Activated CD8-positive, alpha-beta memory T cell treated with anti-CD3 and anti-CD28 coated beads for 24 hours (primary cell): ENCODE results near the gene MYOM1.

ENCODE experiments used
- DNase-seq: peaks from one replicate; pipeline ENCODE4 v3.0.0-alpha.2; 2020

MYOM1 gene

DNA sequence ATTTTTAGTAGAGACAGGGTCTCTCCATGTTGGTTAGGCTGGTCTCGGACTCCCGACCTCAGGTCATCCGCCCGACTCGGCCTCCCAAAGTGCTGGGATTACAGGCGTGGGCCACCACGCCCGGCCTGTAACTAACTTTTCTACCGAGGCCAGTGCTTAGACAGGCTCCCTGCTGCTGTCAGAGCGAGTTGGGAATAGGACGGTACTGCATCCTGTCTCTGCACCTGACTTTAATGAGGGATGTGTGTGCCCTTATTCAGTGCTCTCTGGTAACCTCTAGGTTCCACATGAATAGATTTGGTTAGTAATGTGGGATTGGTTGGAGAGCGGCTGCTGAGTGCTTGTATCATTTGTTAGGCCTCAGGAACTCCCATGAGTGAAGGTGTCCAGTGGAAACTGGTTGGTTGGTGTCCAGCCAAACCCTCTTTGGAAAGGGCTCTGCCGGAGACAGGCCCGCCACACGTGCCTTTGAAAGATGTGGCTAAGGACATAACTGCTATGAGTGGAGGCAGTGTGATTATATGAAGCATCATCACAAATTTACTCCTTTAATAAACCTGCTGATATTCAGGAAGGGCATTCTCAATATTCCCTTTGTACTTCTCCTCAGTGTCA lies 36.6 kb downstream of the MYOM1 start:
- no peak for DNase-seq

DNA sequence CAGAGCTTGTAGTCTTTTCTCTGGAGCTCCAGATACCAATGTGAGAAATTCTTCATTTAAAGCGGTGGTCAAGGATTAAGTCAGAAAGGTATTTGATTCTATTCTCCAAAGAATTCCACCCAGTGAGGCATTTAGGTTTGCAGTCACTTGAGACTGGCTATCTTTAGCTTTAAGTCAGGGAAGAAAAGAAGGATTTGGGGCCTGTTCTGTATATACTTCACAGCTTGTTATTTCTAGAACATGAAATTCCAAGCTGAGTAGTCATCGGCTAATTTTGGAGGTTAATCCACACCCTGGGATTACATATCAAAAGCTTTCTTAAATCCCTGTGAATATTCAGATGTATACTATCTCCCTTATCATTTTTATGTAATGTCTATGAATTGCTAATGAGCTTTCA lies 39.4 kb downstream of the MYOM1 start:
- no peak for DNase-seq

DNA sequence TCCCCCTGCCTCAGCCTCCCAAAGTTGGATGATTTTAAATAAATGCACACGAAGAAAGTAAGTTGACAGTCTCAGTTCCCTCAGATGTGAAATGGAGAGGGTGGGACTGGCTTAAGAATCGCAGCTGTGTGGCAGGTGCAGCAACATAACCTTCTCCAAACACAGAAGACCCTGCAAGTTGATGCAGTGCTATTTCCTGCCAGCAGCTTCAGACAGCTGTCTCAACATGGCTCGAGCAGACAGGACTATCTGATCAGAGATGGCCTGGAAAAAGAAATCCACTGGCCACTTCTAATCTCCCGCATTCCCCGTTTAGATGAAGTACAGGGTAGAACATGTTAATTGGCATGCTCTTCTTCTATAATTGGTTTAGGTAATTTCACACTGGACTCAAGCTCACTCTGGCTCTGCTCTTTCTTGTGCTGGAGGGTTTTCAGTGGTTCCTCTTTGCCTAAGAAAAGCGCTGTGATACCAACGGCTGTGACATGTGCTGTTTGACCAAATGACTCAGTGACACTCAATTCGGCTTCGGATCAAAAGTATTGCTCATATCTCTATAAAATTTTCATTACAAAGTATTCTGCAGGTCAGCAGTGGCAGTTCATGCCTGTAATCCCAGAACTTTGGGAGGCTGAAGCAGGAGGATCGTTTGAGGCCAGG lies 40.2 kb downstream of the MYOM1 start:
- no peak for DNase-seq

DNA sequence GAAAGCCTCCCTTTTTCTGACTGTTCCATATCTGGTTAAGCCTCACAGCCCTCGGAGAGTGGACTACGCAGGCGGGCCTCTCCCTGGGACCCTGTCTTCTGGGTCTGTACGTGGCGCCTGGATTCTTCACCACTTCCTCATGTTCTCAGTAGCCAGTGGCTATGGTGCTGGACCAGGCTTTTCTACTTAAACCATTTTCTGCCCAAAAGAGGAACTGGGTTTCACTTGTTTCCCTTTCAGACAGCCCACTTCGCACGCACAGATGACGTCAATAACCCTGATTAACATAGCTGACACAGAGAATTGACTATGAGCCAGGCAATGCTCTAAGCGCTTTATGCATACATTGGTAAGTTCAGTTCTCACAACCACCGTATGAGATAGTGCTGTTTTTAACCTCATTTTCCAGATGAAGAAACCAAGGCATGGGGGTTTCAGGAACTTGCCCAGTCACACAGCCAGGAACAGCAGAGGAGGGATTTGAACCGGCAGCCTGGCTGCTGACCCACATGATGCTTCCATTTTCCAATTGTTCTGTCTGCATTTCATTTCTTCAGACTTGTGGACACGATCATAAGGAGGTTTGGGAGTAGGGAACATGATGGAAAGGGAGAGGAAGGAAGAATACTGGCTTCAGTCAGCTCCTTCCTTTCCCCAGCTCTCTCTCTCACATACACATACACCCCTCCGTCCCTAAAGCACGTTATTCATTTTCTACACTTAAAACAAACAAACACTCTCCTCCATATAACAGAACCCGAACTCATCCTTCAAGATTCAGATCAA lies 41.7 kb downstream of the MYOM1 start:
- DNase-seq: no peak

DNA sequence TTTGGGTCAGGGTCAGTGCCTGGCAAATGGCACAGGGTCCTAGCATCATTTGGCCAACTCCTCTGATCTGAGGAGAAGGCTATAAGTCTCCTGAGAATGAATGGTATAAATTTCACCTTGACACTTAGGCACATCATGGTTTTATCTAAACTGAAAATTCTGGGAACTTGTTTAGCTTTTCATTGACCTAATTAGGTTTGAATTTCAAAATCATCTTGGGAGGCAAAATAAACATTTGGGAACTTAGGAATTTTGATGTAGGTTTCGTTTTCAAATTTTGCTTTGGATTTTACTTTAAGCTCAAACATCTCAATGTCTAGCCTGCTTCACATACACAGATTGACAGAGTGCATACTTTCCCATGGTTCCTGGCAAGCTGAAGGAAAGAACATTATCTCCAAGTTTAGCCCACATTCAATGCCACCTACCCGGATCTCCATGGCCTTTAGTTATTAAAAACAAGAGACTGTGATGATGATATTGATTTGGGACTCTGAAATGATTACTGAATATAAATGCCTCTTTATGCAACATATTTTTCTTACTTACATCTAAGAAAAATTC lies 44.5 kb downstream of the MYOM1 start:
- DNase-seq: no peak

DNA sequence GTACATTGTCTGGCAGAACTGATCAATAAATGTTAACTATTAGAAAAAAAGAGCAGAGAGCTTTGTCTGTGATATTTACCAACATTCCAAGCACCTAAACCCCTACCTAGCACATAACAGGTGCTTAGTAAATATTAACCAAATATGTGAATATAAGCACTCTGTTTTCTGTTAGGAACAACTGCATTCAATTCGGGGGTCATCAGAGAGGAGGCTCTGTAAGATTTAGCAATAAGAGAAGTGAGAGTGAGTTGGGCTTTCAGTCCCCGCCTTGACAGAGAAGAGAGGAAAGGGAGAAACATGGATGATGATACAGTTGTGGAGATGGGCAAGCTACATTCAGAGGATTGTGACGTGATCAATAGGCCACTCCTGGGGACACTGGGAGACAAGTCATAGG lies 47.7 kb downstream of the MYOM1 start:
- DNase-seq: no peak

DNA sequence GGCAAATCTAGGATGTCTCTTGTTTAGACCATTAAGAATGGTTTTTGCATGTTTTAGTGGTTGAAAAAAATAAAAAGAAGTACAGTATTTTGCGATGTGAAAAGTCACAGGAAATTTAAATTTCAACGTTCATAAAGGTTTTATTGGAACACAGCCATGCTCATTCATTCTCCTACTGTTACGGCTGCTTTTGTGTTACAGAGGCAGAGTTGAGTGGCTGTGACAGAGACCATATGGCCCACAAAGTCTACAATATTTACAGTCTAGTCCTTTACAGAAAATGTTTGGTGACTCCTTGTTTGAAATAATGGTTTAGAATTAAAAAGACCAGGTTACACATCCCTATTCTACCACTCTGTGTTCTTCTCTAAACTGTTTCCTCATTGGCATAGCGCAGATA lies 48.1 kb downstream of the MYOM1 start:
- DNase-seq: no peak

DNA sequence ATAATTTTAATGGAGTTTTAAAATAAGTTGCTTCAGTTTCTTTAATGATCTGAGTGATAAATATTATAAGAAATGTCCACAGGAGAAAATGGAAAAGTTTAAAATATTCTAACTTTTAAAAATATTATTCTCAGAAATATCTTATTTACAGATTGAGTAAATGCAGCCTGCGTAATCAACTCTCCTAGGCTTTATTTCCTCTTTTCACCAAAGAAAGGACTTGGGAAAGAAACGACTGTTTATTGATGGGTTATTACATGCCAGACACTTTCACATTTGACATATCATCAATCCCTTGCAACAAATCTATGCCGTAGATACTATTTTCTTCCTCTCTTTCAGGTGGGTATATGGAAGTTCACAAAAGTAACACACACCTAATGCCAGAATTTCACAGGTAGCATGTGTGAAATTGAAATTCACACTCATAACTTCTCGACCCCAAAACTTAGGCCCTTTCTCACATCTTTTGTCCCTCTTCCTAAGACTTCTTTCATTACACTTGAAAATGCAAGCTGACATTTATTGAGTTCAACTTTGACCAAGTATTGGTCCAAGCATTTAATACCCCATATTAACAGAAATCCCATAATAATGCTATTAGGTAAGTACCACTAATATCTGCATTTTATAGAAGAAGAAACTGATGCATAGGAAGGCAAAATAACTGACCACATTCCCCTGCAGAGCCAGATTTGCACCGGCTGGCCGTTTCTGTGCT lies 49.2 kb downstream of the MYOM1 start:
- no peak for DNase-seq

DNA sequence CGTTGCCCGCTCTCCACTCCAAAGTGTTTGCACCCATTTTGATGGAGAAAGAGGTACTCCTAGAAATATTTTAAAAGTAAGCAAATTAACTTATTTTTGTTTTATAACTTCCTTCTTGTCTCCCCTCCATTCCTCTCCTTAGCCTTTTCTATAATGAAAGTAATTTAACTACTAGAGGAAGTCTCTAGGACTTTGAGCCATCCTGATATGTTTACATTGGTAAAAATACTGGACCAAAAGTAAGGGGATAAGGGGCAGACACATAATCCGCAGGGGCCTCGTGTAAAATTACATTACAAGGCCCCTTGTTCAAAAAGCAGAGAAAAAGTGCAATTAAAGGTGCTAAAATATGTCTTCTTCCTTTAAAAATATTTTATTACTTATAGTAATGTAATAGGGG lies 55.4 kb downstream of the MYOM1 start:
- DNase-seq: no peak

DNA sequence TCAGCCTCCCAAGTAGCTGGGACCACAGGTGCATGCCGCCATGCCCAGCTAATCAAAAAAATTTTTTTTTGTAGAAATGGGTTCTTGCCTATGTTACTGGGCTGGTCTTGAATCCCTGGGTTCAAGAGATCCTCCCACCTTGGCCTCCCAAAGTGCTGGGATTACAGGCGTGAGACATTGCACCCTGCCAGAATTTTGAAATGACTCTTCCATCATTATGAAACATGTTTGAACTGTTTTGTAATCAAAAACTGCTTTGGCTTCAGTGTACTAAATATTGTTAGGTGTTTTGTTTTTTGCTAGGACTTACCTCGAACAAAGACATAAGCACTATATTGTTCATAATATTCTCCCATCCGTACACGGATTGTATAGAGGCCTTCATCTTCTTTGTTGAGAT lies 55.8 kb downstream of the MYOM1 start:
- DNase-seq: no peak

DNA sequence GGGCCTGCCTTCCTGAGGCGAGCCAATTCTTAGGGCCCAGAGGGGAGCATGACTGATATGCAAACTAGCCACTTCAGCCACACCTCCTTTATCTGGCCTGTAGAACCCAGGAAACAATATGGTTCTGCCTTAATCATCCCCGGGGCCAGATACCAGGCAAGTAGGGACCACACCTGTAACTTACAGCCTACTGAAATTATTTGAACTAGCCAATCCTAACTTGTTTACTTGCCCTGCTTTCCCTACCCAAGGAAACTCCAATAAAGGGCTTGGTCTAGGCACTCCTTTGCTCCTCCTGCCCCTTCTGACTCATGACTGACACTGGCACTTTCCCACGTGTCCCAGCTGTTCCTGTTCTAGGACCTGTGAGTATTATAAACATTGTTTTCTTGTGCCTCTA lies 57.6 kb downstream of the MYOM1 start:
- no peak for DNase-seq

DNA sequence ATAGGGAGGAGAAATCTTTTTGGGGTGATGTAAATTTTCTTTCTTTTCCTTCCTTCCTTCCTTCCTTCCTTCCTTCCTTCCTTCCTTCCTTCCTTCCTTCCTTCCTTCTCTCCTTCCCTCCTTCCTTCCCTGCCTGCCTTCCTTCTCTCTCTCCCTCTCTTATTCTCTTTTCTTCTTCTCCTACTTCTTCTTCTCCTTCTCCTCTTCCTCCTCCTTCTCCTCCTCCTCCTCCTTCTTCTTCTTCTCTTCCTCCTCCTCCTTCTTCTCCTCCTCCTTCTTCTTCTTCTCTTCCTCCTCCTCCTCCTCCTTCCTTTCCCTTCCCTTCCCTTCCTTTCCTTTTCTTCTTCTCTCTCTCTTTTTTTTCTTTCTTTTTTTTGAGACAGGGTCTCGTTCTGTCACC lies 59.9 kb downstream of the MYOM1 start:
- DNase-seq: no peak

DNA sequence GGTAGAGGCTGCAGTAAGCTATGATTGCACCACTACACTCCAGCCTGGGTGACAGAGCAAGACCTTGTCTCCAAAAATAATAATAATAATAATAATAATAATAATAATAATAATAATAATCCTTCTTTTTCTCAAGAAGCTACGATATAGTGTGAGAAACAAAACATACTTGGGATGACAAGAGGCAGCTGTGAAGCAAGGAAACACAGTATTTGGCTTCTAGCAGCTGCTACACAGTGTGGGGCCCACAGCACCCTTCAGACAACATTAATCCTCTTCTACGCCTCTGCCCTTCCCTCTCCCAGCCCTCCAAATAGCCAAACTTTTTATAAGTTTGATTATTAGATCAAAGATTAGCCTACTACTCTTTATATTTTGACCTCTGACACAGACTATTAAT lies 62.2 kb downstream of the MYOM1 start:
- no peak for DNase-seq

DNA sequence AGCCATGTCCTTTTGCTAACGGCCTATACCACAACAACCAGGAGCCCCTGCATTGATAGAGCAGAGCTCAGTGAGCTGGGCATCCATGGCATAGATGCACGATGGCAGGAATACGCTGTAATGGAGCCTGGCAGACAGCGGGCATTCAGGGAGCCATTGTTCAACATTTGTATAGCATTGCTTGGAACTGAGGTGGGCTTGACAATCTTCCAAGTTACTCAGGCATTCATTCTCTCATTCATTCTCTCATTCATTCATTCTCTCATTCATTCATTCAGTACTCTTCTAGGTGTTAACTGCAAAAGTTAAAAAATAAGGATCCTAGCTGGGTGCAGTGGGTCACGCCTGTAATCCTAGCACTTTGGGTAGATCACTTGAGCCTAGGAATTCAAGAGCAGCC lies 62.7 kb downstream of the MYOM1 start:
- no peak for DNase-seq

DNA sequence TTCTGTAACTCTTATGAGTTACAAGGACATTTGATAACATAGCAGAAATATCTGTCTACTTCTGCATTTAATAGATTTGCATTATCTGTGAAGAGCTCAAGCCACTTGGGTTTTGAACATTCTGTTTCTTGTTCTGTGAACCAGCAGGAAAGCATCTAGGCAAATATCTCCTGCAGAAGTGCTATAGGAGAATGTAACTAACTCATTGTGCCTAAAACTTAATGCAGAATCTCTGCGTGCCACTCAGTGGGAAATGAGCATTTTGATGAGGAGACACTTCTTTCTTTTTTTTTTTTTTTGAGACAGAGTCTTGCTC lies 63.5 kb downstream of the MYOM1 start:
- DNase-seq: no peak

DNA sequence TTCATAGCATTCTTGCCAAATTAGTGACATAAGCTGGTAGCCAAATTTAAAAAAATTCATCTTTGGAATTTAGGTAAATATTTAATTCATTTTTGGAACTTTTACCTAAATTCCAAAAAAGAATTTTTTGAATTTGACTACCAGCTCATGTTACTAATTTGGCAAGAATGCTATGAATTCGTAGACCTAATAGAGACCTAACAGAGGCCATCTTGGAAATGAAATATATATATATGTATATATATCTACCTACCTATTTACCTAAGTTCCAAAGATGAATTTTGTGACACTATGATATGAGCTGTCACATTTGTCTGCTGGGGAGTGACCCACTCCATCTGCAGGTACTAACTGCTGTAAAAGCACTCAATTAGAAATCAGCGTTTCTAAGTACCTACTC lies 65.6 kb downstream of the MYOM1 start:
- DNase-seq: no peak

DNA sequence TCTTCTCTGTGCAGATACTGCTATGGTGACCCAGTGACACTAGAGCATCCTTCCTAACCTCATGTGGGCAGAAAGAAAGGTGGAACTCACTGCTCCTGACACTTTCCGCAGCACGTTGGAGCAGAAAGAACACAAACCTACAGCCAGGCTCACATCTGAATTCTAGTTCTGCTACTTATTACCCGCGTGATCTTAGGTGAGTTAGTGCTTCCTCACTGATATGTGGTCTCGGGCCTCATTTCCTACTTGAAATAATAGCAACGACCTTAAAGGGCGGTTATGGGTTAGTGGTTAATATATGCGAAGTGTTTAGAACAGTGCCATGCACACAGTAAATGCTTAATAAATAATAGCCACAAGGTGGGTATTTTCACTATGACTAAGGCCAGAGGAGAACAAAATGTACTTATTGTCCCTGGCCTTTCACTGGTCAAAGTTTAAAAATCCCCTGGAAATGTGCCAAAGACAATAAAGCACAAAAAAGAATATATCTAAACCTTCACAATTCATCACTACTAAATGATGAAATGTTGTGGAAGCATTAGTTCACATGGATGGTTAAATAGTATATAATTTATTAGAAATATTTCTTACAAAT lies 66.6 kb downstream of the MYOM1 start:
- DNase-seq: no peak

DNA sequence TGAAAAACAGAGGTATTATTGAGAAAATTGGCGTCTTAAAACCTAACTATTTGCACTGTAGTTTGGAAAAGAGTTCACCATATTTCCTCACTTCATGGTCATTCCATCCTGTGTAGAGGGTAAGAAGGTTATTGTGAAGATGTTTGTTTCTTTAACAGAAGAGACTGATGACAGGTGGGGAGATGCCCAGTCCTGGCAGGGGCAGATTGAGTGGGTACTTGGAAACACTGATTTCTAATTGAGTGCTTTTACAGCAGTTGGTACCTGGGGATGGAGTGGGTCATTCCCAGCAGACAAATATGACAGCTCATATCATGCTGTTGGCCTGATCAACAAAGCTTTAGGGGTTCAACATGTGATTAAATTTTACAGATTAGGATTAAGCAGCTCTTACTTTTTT lies 67.5 kb downstream of the MYOM1 start:
- no peak for DNase-seq

DNA sequence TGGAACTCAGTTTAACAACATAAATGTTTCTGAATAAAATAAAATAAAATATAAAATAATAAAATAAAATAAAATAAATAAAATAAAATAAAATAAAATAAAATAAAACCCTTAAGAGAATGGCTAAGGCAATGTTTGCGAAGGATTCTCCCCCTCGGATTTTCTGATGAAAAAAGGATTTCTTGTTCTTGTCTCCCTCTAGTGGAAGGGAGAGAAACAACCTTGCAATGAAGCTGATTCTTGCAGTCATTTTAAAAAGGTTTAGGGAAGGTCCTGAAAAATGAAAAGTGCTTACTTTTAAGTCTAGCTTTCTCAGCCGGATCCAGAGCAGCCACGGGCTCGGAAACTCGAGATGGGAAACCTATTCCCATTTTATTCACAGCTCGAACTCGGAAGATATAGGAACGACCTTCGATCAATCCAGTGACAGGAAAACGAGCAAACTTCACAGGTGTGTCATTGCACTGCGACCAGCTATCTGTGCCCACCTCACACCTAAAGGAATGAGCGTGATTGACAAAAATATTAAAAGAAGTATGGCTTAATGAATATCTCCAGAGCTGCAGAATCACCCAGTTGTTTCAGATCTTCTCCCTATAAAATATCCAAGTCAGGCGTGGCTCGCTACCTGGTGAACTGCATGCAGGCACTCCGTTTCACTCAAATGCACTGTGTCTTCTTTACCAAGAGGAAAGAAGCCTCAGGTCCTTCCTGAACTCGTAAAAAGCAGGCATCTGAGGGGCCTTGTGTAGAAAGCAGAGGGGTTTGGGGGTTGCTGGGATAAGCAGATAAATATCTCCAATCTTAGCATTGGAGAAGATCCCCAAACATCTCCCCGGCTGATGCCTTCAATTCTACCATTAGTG lies 68.1 kb downstream of the MYOM1 start:
- no peak for DNase-seq

DNA sequence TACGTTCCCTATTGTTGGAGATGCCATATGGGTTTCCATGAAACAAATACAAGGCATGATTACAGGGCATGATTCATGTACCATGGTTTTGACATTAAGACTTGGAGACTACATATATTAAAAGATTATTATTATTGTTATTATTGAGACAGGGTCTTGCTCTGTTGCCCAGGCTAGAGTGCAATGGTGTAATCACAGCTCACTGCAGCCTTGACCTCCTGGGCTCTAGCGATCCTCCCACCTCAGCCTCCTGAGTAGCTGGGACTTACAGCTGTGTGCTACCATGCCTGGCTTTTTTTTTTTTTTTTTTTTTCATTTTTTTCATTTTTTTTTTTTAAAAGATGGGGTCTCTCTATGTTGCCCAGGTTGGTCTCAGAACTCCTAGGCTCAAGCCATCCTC lies 69.1 kb downstream of the MYOM1 start:
- DNase-seq: no peak

DNA sequence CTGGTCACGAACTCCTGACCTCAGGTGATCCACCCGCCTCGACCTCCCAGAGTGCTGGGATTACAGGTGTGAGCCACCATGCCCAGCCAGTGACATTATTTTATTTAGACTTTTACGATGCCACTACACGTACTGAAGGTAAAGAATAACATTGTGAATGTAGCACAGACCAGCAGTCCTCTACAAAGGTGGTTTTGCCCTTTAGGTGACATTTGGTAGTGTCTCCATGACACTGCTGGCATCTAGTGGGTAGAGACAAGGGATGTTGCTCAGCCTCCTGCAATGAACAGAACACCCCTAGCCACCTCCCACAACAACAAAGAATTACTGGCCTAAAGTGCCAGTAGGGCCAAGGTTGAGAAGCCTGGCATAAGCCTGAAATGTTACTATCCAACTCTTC lies 69.5 kb downstream of the MYOM1 start:
- no peak for DNase-seq

DNA sequence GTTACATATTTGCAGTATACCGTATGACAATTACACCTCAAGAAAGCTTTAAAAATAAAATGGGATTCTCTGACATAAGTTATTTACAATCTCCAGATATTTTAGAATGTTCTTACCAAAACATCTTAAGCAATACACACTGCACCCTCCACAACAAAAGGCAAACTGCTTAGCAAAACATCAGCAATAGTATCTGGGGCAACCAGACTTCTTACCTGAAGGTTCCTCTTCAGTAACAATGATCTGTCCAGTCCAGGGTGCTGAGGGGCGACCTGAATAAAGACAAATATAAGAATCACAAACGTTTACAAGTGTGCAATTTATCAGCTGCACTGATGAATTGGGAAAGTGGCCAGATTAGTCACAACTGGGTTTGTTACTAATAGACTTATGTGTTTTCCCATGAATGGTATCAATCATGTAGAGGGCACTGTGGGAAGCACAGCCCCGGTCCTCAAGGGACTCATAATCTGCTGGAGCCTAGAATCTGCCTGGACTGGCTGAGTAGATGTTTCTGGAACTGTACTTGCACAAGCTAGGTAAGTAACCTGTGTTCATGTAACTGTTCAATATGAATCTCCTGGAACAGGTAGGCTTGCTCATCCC lies 70.7 kb downstream of the MYOM1 start:
- DNase-seq: no peak
